NCI-H82 (cell line): ENCODE measurements around the gene BABAM2.
"Not testable (repeated sequence)": the region's sequence is repeated elsewhere in the genome, so short reads cannot be mapped to it uniquely, and the experiment has no call there.

Experiments
- DNase-seq: peaks from one replicate; lab custom pipeline; 2025; lab: John Stamatoyannopoulos, UW

BABAM2 gene

GRCh38 chr2:27881815-27882583 lies 8.5 kb upstream of the BABAM2 start:
- not testable (repeated sequence) for DNase-seq

GRCh38 chr2:27882584-27882922 lies 8.0 kb upstream of the BABAM2 start:
- not testable (repeated sequence) for DNase-seq

GRCh38 chr2:27884601-27885000 lies 5.9 kb upstream of the BABAM2 start:
- peak; percentile 67 for DNase-seq

- DNase-seq = peak; percentile 81
These were observed 5.3 kb upstream of the BABAM2 start for GRCh38 chr2:27885234-27885633.

GRCh38 chr2:27885661-27886060 lies 4.9 kb upstream of the BABAM2 start:
- DNase-seq = no peak

GRCh38 chr2:27886322-27886721 lies 4.2 kb upstream of the BABAM2 start:
- no peak for DNase-seq

GRCh38 chr2:27887111-27887510 lies 3.4 kb upstream of the BABAM2 start:
- no peak for DNase-seq

- no peak for DNase-seq
These were observed 2.7 kb upstream of the BABAM2 start for GRCh38 chr2:27887830-27888229.

GRCh38 chr2:27888790-27889189 lies 1.7 kb upstream of the BABAM2 start:
- no peak for DNase-seq

GRCh38 chr2:27889774-27890145 lies 769 bp upstream of the BABAM2 start:
- DNase-seq = peak; percentile 32

- DNase-seq = peak; percentile 72
These were observed 569 bp downstream of the BABAM2 start for GRCh38 chr2:27890924-27891672.

- DNase-seq = no peak
These were observed 1.2 kb downstream of the BABAM2 start for GRCh38 chr2:27891673-27892105.

GRCh38 chr2:27893006-27893405 lies 2.5 kb downstream of the BABAM2 start:
- no peak for DNase-seq

GRCh38 chr2:27897717-27898116 lies 7.2 kb downstream of the BABAM2 start:
- no peak for DNase-seq

GRCh38 chr2:27901234-27901633 lies 10.7 kb downstream of the BABAM2 start:
- no peak for DNase-seq

- no peak for DNase-seq
These were observed 11.6 kb downstream of the BABAM2 start for GRCh38 chr2:27902098-27902497.

- no peak for DNase-seq
These were observed 12.5 kb downstream of the BABAM2 start for GRCh38 chr2:27903018-27903417.

- DNase-seq = no peak
These were observed 13.3 kb downstream of the BABAM2 start for GRCh38 chr2:27903649-27904404.

- no peak for DNase-seq
These were observed 13.8 kb downstream of the BABAM2 start for GRCh38 chr2:27904405-27904665.

GRCh38 chr2:27906074-27906473 lies 15.5 kb downstream of the BABAM2 start:
- DNase-seq = no peak

GRCh38 chr2:27907547-27907946 lies 17.0 kb downstream of the BABAM2 start:
- DNase-seq = no peak

GRCh38 chr2:27909901-27910300 lies 19.4 kb downstream of the BABAM2 start:
- no peak for DNase-seq
